ENCODE results near the gene RBFOX1.

GRCh38 chr16:7321661-7322060 is 11.0 kb upstream of the RBFOX1 start:
- TF ChIP-seq CTCF (IDR thresholded peaks at IDR 0.05) (no peak), ZFX (IDR thresholded peaks at IDR 0.05; ENCODE audit: borderline replicate concordance) (no peak)
